HG03558 (cell line): ENCODE data around the gene NUAK2.
"Not testable (repeated sequence)": the region's sequence is repeated elsewhere in the genome, so short reads cannot be mapped to it uniquely, and the experiment has no call there.

Experiments
- ATAC-seq: cut with Tn5 transposase; IDR thresholded peaks from one replicate; pipeline ENCODE4 v1.9.1; 2021; ENCODE audit warnings: moderate number of reproducible peaks; ENCODE audit not compliant: unreplicated experiment; ENCODE audit errors: extremely low read depth

Gene NUAK2

GRCh38 chr1:205321162-205321958, at the start of gene NUAK2:
TSS of gene NUAK2 (minus strand) at chr1:205321745. CDS start at chr1:205321628, 117 bp downstream.
- no peak for ATAC-seq

DNA sequence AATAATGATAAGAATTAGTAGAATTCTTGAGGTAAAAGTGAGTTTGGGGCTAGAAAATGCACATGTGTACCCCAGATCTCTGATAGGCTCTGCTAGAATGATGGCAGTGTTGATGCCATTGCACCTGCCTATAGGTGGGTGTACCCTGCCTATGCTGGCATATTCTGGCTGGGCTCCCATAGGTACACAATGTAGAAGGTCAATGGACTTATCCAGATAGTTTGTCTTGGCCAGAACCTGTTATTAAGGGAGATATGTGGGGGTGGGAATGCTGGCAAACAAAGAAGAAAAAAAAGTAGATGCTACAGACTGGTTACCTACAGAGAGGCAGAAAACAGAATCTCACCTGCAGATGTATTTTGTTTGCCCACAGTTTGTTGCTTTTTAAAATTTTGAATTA, 49.2 kb upstream of the NUAK2 start:
- ATAC-seq: no peak

DNA sequence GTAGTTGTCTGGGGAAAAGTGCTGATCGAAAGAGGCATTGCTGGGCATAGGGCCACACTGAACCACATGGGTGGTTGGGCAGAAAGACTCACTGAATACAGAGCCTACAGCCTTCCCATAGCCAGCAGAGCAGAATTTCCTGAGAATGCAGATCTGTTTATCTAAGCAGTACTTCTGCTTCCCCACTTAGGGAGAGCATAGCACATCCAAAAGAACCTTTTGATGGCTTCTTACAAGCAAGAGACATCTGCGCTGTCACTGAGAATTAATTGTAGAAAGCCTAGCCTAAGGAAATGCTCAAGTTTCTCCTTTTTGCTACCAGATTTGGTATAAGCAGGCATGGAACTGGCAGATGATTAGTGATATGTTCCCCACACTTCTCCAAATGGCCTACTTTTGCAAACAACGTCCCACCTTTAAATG, 48.2 kb upstream of the NUAK2 start:
- ATAC-seq: no peak

DNA sequence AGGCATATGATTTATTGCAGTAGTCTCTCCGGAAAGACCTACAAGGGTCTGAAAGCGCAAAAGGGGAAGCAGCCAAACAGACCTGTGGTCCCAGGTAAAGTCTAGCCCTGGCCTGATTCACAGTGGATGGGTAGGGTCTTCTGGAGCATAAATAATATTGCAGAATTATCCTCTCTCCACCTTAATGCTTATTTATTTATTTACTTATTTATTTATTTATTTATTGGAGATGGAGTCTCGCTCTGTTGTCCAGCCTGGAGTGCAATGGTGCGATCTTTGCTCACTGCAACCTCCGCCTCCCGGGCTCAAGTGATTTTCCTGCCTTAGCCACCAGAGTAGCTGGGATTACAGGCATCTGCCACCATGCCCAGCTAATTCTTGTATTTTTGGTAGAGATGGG, 46.9 kb upstream of the NUAK2 start:
- ATAC-seq: no peak

DNA sequence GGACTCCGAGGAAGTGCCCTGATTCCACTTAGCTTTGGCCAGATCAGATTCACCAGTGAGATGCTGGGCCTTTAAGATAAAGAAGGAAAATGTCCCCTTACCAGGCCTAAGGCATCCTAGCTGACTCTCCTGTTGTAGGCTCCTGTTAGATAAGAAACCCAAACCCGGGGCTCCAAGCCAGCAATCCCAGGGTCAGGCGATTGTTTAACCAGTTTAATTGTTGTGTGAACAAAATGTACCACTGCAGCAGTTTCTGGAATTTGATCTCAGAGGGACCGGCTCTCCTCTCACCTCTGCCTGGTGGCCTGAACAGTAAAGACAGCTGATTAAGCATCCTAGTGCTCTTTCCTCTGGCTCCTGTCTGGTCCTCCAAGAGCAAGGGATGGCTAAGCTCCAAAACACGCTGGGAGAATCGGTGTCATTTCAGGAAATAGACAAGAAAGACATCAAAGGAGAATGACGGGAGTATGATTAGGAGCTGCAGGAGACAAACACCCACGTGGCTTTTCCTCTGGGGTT, 44.5 kb upstream of the NUAK2 start:
- no peak for ATAC-seq

DNA sequence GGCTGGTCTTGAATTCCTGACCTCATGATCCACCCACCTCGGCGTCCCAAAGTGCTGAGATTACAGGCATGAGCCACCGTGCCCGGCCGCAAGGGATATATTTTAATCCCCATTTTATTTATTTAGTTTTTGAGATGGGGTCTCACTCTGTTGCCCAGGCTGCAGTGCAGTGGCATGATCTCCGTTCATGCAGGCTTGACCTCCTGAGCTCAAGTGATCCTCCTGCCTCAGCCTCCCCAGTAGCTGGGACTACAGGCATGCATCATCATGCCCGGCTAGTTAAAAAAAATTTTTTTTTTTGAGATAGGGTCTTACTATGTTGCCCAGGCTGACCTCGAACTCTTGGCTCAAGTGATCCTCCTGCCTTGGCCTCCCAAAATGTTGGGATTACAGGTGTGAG, 43.5 kb upstream of the NUAK2 start:
- ATAC-seq: not testable (repeated sequence)

GRCh38 chr1:205360891-205361290, 39.3 kb upstream of the NUAK2 start:
- no peak for ATAC-seq

- ATAC-seq: no peak
Measured at GRCh38 chr1:205359771-205360565, 38.4 kb upstream of the NUAK2 start.

DNA sequence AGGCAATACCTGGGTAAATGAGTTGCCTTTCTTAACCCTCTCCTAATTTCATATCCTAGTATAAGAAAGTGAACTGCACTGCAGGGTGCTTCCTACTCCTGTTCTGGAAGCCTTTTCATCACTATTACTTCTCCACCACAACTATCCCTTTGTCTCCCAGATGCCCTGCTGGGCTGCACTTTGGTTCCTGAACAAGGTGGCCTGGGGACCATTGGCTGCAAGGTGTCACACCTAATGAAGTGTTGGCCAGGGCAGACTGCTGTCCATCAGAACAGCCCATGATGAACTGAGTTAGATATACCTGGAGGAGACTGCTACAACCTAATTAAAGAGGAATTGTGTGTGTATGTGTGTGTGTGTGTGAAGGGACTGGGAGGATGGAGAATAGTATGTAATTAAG, 37.0 kb upstream of the NUAK2 start:
- no peak for ATAC-seq

DNA sequence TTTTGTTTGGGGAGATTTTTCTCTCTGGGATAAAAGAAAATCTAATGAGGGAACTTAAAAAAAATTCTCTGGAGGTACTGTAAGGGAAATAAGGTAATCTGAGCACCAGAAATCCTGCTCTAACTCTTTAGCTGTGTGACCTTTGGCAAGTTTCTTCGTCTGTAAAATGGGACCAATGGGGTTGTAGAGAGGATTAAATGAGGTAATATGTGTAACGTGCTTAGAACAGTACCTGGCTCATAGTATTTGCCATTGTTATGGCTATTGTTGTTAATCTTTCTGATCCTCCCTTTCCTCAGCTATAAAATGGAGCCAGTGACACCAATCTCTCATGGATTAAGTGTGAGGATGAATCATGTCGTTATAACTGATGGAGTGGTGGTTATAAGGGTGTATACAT, 36.0 kb upstream of the NUAK2 start:
- ATAC-seq: no peak

GRCh38 chr1:205356440-205357139, 35.0 kb upstream of the NUAK2 start, which contains the start of gene KLHDC8A:
TSS of gene KLHDC8A (minus strand) at chr1:205356922. CDS start at chr1:205343604, 13,318 bp downstream.
- ATAC-seq: no peak

DNA sequence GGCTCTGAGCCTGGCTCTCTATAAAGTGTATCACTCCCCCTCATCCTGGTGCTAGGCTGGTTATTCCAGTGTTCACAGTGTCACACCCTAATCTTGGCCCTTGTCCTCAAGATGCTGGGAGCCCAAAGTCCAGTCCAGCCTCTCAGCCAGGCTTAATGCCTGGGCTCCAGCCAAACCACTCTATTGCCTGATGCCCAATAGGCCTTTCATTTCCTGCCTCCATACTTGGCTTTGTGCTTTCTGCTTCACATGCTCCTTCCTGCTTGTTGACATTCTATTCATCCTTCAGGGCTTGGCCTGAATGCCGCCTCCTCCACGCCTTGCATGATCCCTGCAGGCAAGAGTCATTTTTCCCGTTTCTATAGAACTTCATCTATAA, 33.5 kb upstream of the NUAK2 start:
- no peak for ATAC-seq

- no peak for ATAC-seq
Measured at GRCh38 chr1:205354259-205355074, 32.9 kb upstream of the NUAK2 start.

GRCh38 chr1:205353612-205354011, 32.1 kb upstream of the NUAK2 start:
- ATAC-seq: no peak

DNA sequence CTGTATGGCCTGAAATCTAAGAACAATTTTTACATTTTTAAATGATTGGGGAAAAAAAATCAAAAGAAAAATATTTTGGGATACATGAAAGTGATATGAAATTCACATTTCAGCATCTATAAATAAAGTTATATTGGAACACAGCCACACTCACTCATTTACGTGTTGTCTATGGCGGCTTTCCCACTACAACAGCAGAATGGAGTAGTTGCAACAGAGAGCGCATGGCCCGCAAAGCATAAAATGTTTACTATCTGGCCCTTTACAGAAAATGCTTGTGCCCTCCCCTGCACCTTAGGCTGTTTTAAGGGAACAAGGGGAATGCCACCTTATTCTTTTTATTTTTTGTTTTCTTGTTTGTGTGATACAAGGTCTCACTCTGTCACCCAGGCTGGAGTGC, 31.6 kb upstream of the NUAK2 start:
- no peak for ATAC-seq

- no peak for ATAC-seq
Measured at GRCh38 chr1:205351984-205352713, 30.6 kb upstream of the NUAK2 start.

- ATAC-seq: no peak
Measured at GRCh38 chr1:205350691-205351141, 29.2 kb upstream of the NUAK2 start.

DNA sequence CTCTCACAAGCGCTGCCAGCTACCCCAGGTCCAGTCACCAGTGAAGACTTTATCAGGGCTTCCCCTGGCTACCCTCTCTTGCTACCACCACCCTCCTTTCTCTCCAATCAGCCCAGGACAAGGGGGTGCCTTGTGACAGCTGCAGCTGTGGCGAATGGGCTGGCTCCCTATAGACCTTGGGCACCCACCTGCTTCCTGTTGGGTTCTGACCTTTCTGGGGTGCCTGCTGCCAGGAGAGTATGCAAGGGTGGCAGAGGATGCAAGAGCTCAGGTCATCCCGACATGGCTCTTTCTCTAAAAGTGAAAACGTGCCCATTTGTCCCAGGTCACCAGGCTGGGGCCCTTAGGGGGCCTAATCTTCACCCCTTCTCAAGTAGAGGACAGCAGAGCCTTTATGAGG, 28.6 kb upstream of the NUAK2 start:
- no peak for ATAC-seq
